ENCODE measurements around the gene ATP8A2. TPM values are rescaled to one million over a fixed set of nuclear protein-coding genes. Genes with fewer than 3 reads are reported as not detected.
"Not testable (repeated sequence)": the region's sequence is repeated elsewhere in the genome, so short reads cannot be mapped to it uniquely, and the experiment has no call there.

ATP8A2 gene
- total RNA-seq, 4 donors from 2014 or later: 0.13 to 0.29 (median 0.24) TPM

- Histone ChIP-seq H3K27me3 (no peaks in the 10 kb centered on the region), H3K4me3 (replicated peaks in 1 of 3) (no peak overlapping the region), H3K36me3 (no peaks in the 10 kb centered on the region), H3K9me3 (no peaks in the 10 kb centered on the region), H3K4me1 (no peaks in the 10 kb centered on the region), H3K27ac (no peak overlapping the region)
- no peak for DNase-seq
- WGBS, 2 donors: 50 to 55% methylated on average over 3 of the region's 3 CpGs
- TF ChIP-seq, protein P1, sequence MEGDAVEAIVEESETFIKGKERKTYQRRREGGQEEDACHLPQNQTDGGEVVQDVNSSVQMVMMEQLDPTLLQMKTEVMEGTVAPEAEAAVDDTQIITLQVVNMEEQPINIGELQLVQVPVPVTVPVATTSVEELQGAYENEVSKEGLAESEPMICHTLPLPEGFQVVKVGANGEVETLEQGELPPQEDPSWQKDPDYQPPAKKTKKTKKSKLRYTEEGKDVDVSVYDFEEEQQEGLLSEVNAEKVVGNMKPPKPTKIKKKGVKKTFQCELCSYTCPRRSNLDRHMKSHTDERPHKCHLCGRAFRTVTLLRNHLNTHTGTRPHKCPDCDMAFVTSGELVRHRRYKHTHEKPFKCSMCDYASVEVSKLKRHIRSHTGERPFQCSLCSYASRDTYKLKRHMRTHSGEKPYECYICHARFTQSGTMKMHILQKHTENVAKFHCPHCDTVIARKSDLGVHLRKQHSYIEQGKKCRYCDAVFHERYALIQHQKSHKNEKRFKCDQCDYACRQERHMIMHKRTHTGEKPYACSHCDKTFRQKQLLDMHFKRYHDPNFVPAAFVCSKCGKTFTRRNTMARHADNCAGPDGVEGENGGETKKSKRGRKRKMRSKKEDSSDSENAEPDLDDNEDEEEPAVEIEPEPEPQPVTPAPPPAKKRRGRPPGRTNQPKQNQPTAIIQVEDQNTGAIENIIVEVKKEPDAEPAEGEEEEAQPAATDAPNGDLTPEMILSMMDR (IDR thresholded peaks at IDR 0.05): no peak
- TF ChIP-seq POLR2A (IDR thresholded peaks at IDR 0.05): no peak
- intact Hi-C loops (cut with DNase I): no loop called here
These were observed 166.5 kb downstream of the ATP8A2 start for GRCh38 chr13:25538276-25538675.

GRCh38 chr13:25541434-25542123, 169.8 kb downstream of the ATP8A2 start:
- intact Hi-C loops (cut with DNase I): no loop called here
- no peaks in the 10 kb centered on the region for H3K27me3 ChIP-seq
- no peak overlapping the region for H3K4me3 ChIP-seq (replicated peaks in 1 of 3)
- H3K27ac ChIP-seq: no peak overlapping the region
- no peaks in the 10 kb centered on the region for H3K9me3 ChIP-seq
- TF ChIP-seq, protein P1 (IDR thresholded peaks at IDR 0.05): no peak
- TF ChIP-seq POLR2A (IDR thresholded peaks at IDR 0.05): no peak
- H3K4me1 ChIP-seq: no peaks in the 10 kb centered on the region
- no peaks in the 10 kb centered on the region for H3K36me3 ChIP-seq
- 88 to 92% methylated on average over 4 of the region's 4 CpGs for WGBS, 2 donors
- no peak for DNase-seq

- DNase-seq; H3K36me3 ChIP-seq; H3K9me3 ChIP-seq; intact Hi-C loops (cut with DNase I); H3K27me3 ChIP-seq; H3K4me3 ChIP-seq (replicated peaks in 1 of 3); H3K27ac ChIP-seq; H3K4me1 ChIP-seq: not testable (repeated sequence)
- WGBS, 2 donors: 92 to 95% methylated on average over 9 of the region's 9 CpGs
These were observed 177.2 kb downstream of the ATP8A2 start for GRCh38 chr13:25548991-25549390.

- intact Hi-C loops (cut with DNase I): no loop called here
- H3K4me1 ChIP-seq: no peaks in the 10 kb centered on the region
- H3K27ac ChIP-seq: no peak overlapping the region
- WGBS, 2 donors: 85 to 86% methylated on average over 7 of the region's 7 CpGs
- H3K9me3 ChIP-seq: no peaks in the 10 kb centered on the region
- no peak for TF ChIP-seq POLR2A (IDR thresholded peaks at IDR 0.05)
- TF ChIP-seq, protein P1 (IDR thresholded peaks at IDR 0.05): no peak
- no peaks in the 10 kb centered on the region for H3K36me3 ChIP-seq
- no peak for DNase-seq
- H3K4me3 ChIP-seq (replicated peaks in 1 of 3): no peak overlapping the region
- H3K27me3 ChIP-seq: no peaks in the 10 kb centered on the region
These were observed 190.0 kb downstream of the ATP8A2 start for GRCh38 chr13:25561812-25562211.

- H3K27me3 ChIP-seq: no peaks in the 10 kb centered on the region
- H3K9me3 ChIP-seq: no peaks in the 10 kb centered on the region
- TF ChIP-seq, protein P1 (IDR thresholded peaks at IDR 0.05): no peak
- no peak for TF ChIP-seq POLR2A (IDR thresholded peaks at IDR 0.05)
- DNase-seq: no peak
- no peaks in the 10 kb centered on the region for H3K36me3 ChIP-seq
- intact Hi-C loops (cut with DNase I): no loop called here
- no peak overlapping the region for H3K27ac ChIP-seq
- no peak overlapping the region for H3K4me3 ChIP-seq (replicated peaks in 1 of 3)
- WGBS, 2 donors: 89 to 94% methylated on average over 14 of the region's 14 CpGs
- peaks cover 0 to 3% of the 10 kb centered on the region in 2 donors for H3K4me1 ChIP-seq
These were observed 198.4 kb downstream of the ATP8A2 start for GRCh38 chr13:25570185-25570584.
